Medulla oblongata (tissue), 1 donor: Measurements from ENCODE around the gene SIVA1.

Experiments used
- DNase-seq: peaks from one replicate; pipeline ENCODE4 v3.0.0-alpha.2; 2015; ENCODE audit errors: extremely low spot score

The SIVA1 gene

GRCh38 chr14:104771374-104771773 is 18.4 kb downstream of the SIVA1 start:
- DNase-seq, result no peak

DNA sequence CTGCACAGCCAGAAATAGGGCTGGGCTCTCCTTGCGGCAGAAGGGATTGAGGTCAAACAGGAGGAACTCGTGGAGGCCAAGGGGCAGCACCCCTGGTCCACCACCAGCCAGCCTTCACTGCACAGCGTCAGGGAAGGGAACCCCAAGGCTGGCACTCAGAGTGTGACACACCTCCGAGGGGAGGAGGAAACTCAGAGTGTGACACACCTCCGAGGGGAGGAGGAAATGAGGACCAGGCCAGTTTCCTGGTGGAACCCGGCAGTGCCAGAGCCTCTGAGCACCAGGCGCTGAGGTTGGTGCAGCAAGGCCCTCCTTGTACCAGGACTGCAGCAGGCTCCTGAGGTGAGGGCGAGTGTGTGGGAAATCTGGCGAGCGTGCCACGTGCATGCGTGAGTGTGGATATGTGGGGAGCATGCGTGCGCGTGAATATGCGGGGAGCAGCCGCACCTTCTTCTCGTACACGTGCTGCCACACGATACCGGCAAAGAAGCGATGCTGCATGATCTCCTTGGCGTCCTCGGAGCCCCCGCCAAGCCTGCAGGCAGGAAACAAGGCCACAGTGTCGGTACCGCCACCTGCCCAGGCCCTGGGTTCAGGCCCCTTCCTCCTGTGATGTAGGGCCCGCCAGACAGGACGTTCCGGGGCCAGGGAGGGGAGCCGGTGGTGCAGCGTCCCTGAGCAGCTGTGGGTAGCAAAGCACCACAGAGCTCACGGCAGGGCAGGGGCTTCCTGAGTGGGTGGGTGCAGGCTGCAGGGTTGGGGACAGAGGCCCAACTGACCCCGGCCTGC is 19.2 kb downstream of the SIVA1 start:
- no peak for DNase-seq

DNA sequence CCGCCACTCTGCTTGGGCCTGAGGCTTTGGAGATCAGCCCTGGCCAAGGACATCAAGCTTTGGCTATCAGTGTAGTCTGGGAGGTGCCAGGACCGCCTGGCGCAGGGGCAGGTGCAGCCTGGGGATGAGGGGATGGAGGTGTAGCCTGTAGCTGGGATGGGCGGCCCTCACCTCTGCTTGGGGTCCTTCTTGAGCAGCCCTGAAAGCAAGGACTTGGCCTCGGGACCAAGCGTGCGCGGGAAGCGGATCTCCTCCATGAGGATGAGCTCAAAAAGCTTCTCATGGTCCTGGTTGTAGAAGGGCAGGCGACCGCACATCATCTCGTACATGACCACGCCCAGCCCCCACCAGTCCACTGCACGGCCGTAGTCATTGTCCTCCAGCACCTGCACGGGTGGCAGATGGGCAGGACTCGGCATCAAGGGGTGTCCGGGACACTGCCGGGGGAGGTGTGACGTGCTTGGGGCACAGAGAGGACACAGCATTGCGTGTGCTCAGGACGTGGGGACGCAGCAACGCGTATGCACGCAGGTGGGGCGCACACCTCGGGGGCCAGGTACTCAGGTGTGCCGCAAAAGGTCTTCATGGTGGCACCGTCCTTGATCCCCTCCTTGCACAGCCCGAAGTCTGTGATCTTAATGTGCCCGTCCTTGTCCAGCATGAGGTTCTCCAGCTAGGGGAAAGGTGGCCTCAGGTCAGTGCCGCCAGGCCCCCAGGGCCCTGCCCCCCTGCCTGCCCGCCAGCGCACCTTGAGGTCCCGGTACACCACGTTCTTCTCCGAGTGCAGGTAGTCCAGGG is 20.0 kb downstream of the SIVA1 start:
- no peak for DNase-seq

DNA sequence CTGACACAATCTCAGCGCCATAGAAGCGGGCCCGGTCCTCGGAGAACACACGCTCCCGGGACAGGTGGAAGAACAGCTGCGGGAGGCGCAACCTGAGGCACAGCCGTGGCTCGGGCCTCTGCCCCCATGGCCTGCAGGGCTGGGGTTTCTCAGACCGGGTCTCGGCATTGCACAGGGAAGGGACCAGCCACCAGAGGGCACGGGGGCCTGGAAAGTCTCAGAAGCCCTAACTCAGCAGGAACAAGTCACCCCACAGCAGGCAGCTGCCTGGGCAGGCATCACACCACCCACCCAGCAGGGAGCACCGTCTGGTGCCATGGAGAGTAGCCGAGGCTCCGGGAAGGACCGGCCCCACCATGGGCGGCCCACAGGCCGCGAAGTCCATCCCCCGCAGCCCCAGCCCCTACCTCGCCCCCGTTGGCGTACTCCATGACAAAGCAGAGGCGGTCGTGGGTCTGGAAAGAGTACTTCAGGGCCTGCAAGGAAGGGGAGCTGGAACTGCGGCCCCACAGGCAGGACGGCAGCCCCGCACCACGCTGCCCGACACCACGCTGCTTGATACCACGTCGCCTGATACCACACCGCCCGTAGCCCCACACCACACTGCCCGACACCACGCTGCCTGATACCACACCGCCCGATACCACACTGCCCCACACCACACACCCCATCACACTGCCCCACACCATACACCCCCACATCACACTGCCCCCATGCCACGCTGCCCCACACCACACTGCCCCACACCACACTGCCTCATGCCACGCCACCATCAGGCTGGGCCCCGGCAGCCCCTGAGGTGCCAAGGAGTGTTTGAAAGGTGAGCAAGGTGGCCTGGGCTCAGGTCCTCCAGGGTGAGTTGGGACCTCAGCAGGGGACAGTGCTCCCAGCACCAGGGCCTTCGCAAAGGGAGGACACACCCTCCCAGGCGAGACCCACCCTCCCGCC is 20.8 kb downstream of the SIVA1 start:
- no peak for DNase-seq

DNA sequence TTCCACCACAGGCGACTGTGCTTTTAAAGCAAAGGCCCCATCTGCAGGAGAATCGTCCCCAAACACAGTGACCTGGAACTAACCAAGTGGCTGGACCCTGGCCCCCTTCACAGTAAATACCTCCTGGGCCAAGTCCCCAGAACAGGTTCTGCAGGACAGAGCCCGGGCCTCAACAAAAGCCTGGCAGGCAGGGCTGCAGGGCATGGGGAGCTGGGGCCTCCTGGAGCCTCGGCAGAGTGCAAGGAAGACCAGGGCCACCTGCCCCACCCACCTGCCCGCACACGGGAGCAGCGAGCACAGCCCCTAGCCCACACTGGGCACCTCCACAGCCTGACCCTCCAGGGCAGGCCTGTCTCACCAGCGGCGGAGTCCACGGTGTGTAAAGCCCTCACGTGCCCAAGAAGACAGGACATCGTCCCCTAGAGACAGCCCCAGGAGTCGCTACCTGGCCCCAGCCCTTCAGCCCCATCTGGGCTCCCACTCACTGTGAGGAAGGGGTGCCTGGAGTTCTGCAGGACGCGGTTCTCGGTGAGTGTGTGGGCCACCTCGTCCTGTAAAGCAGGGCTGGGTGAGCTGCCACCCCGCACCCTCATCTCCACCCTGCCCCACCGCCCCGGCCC is 21.6 kb downstream of the SIVA1 start:
- DNase-seq, result no peak

DNA sequence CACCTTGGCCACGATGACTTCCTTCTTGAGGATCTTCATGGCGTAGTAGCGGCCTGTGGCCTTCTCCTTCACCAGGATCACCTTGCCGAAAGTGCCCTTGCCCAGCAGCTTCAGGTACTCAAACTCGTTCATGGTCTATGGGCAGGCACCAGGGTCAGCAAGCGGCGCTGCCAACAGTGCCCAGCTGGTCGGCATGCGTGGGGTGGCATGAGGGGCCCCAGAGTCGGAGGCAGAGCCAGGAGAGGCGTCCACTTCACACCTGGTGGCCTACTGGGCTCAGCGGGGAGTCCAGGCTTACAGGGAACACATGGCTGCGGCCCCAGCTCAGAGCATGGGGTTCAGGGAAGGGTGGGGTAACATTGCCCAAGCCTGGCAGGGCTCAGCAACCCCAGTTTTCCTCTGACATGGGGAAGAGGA is 22.1 kb downstream of the SIVA1 start:
- no peak for DNase-seq

DNA sequence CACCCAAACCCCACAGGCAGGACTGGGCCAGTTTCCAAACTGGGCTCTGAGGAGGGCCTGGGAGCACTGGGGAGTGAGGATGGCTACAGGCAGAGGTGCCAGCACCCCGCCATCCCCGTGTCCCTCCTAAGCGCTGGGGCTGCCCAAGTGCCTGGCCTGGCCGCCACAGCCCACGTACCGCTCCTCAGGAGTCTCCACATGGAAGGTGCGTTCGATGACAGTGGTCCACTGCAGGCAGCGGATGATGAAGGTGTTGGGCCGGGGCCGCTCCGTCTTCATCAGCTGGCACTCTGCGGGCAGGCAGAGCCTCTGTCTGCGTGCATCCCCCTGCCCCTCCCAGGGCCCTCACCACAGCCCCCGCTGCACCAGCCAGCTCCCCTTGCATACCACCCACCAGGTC is 23.5 kb downstream of the SIVA1 start:
- no peak for DNase-seq

DNA sequence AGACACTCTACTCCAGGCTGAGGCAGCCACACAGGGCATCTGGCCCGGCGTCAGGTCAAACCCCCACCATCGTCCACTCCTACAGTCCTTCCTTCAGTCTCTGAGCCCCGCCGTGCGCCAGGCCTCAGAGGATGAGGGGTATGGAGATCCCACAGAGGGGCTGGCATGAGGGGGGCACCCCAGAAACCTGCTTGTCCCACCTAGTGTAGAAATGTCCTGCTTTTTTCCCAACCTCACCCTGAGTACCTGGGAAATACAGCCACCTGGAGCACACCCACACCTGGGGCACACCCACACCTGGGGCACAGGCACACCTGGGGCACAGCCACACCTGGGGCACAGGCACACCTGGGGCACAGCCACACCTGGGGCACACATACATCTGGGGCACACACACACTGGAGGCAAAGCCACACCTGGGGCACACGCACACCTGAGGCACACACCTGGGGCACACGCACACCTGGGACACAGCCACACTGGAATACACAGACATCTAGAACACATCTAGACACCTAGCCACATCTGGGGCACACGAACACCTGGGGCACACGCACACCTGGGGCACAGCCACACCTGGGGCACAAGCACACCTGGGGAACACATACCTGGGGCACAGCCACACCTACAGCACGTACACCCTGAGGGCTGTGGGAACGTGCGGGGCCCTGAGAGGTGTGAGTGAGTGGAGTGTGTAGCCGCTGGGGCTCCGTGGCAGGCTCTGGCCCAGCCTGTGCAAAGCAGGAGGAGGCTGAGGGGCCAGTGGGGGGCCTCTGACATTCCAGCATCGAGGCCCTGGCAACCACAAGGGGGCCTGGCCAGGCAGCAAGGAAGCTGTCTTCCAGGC is 24.2 kb downstream of the SIVA1 start:
- no peak for DNase-seq

GRCh38 chr14:104777808-104778249 is 24.9 kb downstream of the SIVA1 start:
- DNase-seq, result no peak

- DNase-seq, result no peak
Measured at GRCh38 chr14:104778694-104779331, 25.9 kb downstream of the SIVA1 start.

DNA sequence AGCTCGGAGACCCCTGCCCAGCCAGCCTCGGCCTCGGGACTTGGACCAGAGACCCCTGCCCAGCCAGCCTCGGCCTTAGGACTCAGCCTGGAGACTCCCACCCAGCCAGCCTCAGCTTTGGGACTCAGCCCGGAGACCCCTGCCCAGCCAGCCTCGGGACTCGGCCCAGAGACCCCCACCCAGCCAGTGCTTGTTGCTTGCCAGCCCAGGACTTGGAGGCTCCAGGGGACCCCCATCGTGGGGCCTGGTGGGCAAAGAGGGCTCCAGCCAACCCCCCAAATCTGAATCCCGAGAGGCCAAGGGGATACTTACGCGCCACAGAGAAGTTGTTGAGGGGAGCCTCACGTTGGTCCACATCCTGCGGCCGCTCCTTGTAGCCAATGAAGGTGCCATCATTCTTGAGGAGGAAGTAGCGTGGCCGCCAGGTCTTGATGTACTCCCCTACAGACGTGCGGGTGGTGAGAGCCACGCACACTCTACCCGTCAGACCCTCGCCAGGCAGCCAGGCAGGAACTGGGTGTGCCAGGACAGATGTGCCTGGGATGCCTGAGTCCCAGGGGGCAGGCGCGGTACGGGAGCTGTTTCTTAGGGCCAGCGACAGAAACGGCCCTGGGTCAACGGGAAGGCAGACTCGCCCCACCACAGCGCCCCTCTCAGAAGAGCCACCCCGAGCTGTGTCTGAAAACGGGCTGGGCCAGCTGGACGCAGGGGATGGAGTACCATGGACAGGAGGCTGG is 27.0 kb downstream of the SIVA1 start:
- DNase-seq, result no peak

DNA sequence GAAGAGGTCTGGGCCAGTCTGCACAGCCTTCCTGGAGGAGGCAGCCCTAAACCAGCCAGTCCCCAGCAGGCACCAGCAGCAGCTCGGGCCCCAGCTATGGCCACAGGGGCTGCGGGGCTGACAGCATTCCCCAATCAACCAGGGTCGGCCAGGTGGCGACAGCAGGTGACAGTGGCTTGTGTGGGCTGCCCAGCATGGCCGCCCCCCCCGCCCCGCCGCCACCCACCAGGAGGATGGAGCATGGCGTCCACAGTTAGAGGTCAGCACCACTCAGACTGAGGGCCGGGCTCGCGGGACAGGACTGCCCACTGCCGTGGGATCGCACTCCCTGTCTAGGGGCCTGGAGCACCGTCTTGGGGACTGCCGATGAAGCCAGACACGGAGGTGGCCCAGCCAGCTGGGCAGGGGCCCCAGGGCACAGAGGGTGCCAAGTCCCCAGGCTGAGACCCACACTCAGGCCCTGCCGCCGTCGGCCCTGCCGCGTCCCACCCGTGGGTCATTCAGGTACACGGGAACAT is 27.6 kb downstream of the SIVA1 start:
- no peak for DNase-seq

DNA sequence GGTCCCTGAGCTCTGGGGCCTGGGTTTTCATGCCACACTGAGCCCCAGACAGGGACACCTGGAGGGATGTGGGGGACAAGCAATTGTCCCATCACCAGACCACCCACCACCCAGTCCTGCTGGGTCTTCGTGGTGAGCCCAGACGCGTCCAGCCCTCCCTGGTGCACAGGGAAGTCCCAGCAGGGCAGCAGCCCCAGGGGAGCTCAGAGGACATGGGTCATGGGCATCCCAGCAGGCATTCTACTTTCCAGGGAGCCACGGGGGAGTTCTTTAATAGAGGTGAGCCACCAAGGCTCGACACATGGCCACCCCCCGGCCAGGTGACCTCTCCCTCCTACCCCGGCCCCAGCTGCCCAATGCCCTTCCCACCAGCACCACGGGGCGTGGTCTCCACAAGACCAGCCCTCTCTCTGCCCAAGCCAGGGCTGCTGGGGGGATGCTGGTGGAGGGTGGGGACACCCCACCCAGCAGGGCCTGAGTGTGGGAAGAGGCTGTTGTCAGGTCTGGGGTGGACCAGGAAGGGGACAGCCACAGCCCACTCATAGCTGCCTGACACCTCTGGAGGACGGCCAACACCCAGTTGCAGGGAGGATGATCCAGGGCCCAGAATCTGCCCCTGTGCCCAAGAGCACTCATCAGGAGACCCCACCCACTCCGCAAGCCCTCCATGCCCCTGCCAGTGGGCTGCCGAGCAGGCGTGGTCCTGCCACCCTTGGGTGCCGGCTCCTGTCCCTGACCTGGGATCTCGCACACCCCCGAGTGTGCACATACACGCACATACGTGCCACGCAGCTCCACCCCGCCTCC is 28.5 kb downstream of the SIVA1 start:
- DNase-seq, result no peak

GRCh38 chr14:104782086-104782807 is 29.3 kb downstream of the SIVA1 start:
- no peak for DNase-seq

DNA sequence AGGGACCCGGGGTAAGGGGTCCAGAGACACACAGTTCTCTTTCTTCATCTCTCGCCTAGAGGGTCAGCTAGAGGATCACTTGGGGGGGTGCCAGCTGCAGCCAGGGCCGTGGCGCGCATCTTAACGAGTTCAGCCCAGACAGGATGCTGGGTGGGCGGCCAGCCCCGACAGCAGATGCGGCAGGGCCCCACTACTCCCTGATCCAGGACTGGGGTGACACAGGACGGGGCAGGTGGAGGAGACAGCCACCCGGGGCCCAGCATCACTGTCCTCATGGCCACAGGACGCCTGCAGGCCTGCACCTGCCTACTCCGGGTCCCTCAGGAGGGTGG is 29.8 kb downstream of the SIVA1 start:
- no peak for DNase-seq

GRCh38 chr14:104783484-104784217 is 30.7 kb downstream of the SIVA1 start:
- no peak for DNase-seq

DNA sequence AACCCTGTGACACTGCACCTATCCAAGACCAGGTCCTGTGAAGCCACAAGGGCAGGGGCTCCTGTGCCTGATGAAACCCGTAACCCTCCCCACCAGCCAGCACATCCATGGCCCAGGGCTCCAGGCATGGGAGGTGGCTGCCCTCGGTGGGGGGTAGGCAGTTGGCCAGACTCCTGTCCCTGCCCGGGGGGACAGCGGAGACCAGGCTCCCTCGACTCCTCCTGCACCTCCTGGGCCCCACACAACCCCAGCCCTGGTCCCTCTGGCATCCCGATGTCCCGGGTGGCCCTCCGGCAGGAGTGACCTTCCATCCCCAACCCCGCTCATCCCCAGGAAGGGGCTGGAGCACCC is 31.2 kb downstream of the SIVA1 start:
- DNase-seq, result no peak
